Measurements from ENCODE around the gene ZFYVE28.
A peak's percentile ranks its signal among the peaks of the same experiment; 100 is the strongest.

ZFYVE28 gene

DNA sequence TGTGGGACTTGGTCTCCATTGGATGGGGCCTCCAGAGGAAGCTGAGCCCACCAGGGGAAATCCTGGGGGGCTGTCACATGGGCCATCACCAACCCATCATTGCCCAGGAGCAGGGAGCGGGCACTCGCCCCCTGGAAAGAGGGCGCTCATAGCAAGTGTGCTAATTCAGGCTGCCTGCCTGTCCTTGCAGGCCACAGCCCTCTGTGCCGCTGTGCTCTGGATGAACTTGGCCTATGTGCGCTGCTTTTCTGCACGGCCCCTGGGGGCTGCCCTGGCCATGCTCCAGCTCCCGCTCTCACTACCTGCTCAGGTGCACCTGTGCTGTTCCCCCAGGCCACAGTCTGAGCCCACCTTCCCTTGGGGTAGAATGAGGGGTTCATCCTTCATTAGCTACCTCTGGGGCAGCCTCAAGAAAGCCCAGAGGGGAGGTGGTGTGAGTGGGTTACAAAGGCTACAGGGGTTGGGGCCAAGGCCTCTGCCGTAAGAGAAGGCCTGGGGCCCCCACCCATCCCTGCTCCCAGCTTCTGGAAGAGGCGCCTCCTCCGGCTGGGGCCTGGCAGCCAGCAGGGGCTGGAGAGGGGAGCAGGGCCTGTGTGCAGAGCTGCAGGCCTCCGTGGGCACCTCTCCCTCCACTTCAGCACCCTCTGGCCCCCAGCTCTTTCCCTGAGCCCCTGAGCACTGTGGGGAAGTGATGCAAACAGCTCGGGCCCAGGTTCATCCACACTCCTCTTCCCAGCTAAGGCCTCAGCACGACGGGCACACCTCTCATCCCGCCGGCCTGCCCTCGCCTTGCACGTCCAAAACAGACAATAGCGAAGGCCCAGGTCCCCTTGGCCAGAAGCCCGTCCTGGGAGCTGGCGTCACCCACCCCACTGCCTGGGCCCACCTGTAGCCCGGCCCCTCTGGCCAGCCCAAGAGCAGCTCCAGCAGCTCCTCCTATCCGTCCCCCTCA lies 9.2 kb upstream of the ZFYVE28 start:
- no peak for DNase-seq

DNA sequence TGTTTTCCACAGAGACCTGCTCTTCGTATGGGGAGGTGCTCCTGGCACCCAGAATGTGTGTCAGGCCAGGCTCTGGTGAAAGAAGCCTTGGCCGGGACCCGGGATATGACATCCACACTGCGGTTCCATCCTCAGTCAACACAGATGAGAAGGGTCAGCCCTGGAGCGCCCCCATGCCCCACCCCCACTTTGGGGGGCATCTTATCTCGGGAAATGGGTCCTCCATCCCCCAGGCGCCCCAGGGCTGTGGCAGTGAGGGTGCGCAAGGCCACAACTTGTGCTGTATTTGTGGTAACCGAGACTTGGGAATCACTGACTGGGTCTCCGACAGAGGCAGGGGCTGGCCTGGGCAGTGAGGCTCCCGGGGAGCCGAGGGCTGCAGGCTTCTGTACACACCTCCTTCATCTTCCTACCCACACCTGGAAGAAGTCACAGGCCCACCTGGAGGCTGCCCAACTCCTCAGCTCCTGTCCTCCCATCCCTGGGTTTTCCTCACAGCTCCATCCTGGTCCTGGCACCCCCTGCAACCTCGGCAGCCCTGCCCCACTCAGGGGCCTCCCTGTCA lies 8.3 kb upstream of the ZFYVE28 start:
- no peak for DNase-seq

- no peak for DNase-seq
These were observed 7.6 kb upstream of the ZFYVE28 start for GRCh38 chr4:2426069-2426397.

DNA sequence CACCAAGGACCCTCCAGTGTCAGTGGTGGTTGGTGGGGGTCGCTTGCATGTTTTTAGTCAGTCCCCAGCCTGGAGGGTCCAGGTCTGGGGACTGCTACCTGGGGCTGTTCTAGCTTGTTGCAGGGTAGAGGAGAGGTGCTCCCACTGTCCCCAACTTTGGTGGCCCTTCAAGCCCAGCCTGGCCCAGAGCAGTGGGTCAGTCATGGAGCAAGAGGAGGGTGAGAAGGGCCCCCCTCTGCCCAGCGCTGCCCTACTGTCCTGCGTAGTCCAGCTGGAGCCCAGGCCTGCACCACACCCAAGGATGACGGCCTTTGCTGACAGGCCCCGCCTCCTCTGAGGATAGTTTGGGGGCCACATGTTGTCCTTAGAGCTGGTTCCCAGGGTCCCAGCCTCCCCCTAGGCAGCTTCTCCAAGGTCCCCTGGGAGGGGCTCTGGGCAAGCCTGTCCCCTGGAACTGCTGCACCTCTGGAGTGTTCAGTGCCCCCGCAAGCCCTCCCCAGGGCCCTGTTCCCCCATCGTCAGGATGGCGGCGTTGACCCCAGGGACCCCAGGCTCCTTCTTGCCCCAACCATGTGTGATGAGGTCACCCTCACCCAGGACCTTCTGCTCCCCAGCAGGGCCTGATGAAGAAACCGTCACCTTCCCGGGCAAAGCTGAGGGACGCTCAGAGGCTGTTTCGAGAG lies 7.1 kb upstream of the ZFYVE28 start:
- no peak for DNase-seq

- DNase-seq = no peak
These were observed 6.1 kb upstream of the ZFYVE28 start for GRCh38 chr4:2424581-2424980.

- DNase-seq = no peak
These were observed 5.2 kb upstream of the ZFYVE28 start for GRCh38 chr4:2423695-2424094.

DNA sequence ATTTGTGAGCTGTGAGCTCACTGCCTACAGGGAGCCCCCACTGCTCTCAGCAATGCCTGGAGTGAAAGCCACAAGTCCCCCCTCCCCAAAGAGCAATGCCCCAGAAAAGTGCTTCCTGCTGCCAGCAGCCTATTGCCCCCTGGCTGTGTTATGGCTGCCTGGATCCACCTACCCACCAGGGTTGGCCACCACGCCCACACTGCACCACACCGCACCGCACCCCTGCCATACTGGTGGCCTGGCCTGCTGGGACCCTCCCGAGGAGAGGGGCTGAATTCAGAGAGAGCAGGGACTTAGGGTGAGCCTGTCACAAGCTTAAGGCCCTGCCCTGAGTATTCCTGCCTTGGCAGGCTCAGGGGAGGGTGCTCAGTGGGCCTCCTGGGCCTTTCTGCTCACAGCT lies 4.6 kb upstream of the ZFYVE28 start:
- DNase-seq = no peak

DNA sequence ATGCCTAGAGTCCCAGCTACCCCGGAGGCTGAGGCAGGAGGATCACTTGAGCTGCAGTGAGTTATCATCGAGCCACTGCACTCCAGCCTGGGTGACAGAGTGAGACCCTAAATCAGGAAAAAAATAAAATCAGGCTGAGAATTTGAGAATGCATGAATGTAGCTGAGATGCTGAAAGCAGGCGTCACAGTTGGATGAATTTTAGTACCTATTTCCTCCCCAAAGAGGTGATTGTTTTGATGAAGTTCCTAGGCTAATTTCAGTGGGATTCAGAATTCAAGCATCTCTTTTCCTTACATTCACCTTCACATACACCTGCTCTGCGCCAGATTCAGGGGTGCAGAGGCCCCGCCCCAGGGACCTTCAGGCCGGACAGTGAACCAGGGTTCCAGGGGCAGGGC lies 3.5 kb upstream of the ZFYVE28 start:
- no peak for DNase-seq

- no peak for DNase-seq
These were observed 1.4 kb upstream of the ZFYVE28 start for GRCh38 chr4:2419814-2420213.

DNA sequence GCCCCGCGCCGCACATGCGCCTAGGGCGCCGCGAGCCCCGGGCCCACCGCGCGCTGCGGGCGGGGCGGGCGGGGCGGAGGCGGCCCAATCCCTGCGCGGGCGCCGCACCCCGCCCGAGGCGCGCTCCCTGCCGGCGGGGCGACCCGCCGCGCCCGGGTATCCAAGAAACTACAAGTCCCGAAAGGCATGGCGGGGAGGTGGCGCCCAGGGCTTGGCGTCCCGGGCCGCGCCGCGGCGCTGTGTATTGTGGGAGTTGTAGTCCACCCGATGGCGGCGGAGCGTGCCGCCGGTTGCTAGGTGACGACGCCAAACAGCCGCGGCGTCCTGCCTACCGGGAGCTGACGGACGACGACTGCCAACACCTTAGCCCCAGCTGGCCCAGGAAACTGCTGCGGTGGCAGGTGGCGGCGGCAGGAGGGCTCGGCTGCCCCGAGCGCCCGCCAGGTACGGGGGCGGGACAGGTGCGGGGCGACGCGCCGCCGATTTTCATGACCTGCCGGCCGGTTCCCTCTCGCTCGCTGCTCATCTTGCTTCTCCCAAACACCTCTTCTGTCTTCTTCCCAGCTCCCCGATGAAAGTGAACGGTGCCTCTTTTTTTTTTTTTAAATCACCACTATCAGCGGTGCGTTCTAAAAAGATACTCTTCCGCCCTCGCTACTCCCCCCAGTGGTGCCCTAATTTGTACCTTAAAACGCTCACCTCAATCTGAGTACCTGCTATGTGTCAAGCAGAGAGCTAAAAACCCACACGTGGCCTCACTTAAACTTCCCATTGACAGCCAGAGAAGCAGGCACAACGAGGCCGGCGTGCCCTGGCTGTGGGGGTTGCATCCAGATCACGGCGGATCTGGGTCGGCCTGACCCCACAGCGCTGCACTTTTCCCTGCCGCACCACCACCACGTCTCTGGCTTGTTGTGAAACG lies 466 bp upstream of the ZFYVE28 start, which contains the start of gene CFAP99:
Gene CFAP99 (plus strand): TSS at position 306 of the 922 bp plus-strand sequence.
- DNase-seq = peak; percentile 99

GRCh38 chr4:2417226-2417764 lies 1.1 kb downstream of the ZFYVE28 start:
- DNase-seq = peak; percentile 38

DNA sequence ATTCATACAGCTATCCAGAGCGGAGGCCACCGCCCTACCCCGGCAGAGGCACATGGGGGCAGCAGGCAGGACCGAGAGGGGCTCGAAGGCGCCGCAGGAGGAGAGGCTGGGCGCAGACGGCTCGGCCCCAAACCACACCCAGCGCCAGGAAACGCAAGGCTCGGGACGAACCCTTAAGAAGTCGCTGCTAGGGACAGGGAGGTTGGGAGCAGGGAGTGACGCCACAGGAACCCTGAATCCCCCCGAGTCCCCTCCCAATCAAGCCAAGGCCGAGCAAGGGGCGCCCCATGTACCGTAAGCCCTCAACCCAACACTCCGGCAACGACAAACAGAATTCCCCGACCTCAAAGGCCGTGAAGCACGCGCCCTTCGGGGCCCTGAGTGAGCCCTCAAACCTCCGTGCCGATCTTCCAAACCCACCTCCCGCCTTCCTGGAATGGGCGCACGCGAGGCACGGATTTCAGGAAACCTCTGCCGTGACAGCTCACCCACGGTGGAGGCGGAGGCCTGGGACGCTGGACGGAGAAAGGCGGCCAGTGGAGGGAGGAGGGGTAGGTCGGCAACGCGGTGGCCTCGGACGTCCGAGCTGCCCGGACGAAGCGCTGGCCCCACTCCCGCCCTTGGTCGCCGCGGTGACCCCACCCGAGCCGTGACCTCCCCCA lies 1.8 kb downstream of the ZFYVE28 start:
- DNase-seq = peak; percentile 46

DNA sequence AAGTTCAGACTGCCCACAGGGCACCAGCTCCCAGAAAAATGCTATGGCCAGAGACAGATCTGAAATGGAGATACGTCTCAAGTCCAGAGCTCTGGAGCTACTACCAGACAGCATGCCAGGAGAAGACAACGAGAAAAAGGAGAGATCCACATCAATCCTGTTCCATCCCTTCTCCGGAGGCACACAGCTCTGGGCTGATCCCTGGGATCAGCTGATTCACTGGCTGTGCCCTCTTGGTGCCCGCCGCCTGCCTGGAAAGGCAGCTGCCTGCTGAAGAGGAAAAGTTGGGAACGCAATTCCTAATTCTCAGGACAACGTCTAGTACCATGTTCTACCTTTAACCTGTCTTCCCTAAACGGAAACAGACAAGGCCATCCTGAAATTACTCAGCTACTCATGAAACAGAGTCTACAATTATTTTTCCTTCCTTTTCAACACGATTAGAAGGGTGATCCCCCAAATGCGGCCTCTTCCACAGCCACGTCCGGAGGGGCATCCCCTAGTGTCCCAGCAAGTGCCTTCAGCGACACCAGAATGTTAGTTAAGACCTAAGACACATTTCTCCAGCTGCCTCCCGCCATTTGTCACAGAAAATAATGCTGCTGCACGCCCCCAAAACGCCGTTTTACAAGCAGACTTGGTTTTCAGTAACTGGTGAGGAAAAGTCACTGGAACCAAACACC lies 2.4 kb downstream of the ZFYVE28 start:
- DNase-seq = no peak

GRCh38 chr4:2415213-2415612 lies 3.2 kb downstream of the ZFYVE28 start:
- no peak for DNase-seq

DNA sequence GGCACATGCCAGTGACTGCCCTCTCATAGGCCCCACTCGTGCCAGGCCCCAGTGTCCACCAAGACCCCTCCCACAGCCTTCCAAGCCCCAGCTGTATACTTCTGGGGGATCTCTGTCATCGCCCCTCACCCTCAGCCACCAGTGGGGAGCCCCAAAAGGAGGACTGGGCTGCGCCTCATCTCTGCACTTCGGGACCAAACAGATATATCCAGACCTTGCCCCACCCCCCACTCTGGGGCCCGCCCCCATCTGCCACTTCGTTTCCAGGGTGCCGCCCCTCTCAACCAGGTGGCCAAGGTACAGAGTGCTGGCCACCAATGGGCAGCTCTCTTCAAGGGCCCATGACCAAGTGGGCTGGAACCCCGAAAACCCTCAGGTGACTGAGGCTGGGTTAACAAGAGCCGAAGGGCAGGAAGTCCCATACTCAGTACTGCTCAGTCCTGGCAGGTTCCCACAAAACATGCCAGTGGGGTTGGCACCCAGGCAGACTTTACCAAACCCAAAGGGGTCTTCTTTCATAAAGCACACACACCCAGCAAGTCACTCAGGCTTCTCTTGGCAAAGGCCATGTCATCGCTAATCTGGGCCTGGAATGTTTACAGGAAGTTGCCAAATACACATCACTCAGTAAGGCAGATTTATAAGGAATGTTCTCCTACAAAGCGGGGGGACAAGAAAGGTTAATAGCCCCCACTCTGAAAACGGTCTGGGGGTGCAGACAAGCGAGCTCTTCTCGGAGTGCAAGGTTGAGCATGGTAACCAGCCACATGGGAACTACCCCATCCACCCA lies 4.4 kb downstream of the ZFYVE28 start:
- peak; percentile 48 for DNase-seq

DNA sequence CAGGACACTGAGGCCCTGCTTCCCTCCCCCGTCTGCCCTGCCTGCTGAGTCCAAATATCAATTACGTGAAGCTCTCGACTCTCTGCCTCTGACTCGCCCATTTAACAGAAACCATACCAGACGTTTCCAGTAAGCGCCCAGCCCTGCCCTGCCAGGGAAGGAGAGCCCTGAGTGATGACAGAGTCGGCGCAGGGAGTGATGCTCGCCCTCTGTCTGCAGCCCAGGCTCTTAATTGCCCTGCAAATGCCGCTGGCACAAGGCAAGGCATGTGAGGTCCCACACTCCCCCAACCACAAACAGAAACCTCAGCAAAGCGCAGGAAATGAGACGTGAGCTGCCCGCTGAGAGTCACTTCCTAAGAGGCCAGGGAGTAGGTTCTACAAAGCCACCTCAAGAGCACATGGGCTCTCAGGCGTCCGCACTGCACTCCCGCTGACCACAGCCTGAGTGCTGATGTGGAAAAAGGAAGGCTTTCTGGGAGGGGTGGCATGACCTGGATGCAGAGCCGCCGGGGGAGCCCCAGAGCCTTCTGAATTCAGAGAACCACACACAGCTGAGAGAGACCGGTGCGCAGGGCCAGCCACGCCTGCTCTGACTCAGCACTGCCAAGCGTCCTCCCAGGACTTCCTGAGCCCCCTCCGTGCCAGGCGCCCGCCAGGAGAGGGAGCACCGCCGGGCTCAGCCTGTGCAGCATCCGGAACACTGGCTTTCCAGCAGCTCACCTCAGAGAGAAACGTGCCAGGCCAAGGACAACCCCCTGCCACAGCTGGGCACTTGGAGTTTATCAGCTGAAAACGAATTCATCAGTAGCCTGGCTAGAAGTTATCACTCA lies 5.3 kb downstream of the ZFYVE28 start:
- peak; percentile 89 for DNase-seq

GRCh38 chr4:2412534-2412884 lies 5.9 kb downstream of the ZFYVE28 start:
- peak; percentile 80 for DNase-seq

- peak; percentile 50 for DNase-seq
These were observed 6.5 kb downstream of the ZFYVE28 start for GRCh38 chr4:2411786-2412510.

- DNase-seq = no peak
These were observed 9.1 kb downstream of the ZFYVE28 start for GRCh38 chr4:2409381-2409783.
